CD4-positive, alpha-beta T cell treated with Interleukin-17A for 1 hour (primary cell): Measurements from ENCODE around the gene CBLB.

ENCODE experiments used
- DNase-seq: peaks from one replicate; pipeline ENCODE4 v3.0.0-alpha.2; 2020

The CBLB gene

DNA sequence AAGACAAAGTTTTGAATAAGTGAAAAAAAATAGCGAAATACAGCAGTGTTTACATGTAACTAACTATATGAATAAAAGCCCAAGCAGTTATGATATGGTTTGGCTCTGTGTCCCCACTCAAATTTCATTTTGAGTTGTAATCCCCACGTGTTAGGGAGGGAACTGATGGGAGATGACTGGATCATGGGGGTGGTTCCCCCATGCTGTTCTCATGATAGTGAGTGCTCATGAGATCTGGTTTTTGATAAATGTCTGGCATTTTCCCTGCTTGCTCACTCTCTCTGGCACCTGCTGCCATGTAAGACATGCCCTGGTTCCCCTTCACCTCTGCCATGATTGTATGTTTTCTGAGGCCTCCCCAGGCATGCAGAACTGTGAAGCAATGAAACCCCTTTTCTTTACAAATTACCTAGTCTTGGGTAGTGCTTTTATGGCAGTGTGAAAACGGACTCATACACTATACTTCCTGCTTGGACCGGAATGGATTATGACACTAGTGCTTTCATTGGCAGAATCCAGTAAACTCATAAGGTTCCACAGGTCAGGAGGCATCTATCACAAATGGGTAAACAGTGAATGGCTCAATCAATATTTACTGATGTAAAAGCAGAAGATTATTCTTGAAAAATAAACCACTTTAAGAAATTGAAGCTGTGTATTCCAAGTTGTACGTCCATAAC is 192.1 kb downstream of the CBLB start:
- no peak for DNase-seq

DNA sequence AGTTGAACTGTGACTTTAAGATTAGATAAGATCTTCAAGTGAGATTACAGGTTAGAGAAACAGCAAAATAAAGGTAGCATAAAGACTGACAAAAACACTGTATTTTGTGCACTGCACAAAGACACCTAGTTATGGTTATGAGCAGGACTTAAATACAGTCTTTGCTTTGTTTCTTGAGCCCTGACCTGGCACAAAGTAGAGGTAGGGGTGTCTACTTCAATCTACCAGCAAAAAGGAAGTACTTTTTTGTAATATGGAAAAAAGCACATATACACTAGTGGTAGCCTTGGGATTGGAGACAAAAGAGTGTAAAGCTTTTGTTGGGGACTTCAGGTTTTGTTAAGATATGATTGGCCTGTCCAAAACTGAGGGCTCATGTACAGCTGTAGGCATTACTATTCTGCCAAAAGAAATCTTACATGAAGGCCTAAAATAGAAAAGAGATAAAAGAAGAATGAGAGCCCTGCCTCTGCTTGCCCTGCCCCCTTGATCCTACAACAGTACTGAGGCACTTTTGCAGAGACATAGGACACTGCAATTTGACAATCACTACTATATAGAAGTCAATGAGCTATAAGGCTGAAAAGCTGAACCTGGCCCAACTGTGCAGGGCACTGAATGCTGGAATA is 194.3 kb downstream of the CBLB start:
- no peak for DNase-seq

DNA sequence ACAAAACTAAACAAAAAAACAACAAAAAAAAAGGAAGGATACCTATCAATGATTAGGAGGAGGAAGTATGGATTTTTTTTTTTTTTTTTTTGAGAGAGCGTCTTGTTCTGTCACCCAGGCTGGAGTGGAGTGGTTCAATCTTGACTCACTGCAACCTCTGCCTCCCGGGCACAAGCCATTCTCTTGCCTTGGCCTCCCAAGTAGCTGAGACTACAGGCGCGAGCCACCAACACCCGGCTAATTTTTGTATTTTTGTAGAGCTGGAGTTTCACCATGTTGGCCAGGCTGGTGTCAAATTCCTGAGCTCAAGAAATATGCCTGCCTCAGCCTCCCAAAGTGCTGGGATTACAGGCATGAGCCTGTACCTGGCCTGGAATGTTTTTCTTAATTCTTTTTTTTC is 195.8 kb downstream of the CBLB start:
- no peak for DNase-seq

DNA sequence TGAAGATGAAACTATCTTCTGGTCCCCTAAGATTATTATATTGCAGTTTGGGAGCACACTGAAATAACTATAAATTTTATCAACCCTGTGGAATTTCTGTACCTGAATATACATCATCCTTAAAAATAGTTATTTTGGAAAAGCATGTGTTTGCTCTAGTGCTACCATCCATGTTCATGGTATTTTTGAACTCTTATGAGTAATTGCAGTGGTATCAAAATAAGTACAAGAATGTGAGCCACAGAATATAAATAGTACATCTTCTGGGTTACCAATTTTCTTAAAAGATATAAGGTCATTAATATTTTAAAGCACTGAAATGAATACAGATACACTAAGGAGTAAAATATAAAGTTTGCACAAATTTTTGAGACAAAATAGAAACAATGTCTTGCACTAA is 206.5 kb downstream of the CBLB start:
- DNase-seq: no peak

DNA sequence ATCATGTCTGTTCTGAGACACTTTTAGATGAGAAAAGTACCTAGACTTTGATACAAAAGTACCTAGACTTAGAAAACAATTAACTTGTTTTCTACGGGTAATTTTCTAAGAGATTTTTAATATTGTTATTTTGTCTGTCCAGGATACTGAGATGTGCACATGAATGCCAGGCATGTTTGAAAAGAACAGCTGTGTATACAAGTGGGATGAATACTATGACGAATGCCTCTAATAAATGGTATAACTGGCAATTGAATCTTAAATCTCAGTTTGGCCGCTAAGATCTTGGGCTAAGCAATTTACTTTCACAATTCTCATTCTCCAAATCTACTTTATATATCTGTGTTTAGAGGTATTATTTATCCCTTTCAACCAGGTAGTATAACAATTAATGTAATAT is 207.4 kb downstream of the CBLB start:
- DNase-seq: no peak

DNA sequence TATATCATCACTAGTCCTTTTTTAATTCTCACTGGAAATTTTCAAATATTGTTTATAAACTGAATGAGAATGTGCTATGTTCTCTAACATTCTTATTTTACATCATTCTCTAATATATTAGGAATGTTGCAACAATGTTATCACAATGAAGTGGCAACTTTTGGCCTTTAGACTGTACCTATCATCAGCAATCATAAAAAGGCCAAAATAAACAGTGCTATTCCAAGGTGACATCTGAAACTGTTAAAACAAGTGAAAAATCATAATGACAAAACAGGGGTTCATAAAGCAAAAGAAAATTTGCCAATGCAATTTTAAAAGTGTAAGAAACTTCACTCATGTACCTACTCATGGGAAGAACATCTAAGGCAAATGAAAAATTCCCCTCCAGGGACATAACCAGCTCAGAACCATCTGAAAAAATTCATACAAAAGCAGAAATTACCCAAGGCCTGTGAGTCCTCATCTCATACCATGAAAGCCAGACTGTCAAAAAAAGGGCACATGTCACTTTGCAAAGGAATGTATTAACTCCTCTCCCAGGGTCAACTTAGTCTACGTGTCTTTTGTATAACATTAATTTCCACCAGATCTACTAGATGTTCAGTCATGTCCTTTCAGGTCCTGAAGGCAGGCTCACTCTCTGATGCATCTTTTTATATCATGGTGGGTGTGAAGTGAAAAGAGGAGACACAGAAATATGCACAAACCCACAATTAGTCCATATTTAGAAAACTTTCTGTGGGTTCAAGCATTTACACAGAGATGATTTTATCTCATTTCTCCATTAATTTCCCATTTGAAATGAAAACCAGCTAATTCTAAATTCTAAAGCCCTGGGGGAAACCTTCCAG is 211.9 kb downstream of the CBLB start:
- no peak for DNase-seq

DNA sequence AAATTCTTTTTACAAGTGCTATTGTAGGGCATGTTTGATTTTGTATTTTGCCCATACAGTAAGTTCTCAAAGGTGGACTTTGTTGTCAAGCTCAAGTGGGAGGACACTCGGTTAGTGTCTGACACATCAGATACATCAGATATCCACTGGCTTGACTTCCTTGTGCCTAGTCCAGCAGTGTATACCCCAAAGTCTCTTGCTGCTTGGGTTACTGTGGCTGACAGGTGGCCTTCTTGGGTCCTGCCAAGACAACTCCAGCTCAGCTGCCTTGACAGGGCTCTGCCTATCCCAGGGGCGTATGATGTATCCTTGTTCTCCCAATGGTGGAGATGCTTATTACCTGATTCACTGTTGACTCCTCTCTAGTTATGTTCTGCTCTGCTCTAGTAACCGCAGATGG is 214.9 kb downstream of the CBLB start:
- DNase-seq: no peak

DNA sequence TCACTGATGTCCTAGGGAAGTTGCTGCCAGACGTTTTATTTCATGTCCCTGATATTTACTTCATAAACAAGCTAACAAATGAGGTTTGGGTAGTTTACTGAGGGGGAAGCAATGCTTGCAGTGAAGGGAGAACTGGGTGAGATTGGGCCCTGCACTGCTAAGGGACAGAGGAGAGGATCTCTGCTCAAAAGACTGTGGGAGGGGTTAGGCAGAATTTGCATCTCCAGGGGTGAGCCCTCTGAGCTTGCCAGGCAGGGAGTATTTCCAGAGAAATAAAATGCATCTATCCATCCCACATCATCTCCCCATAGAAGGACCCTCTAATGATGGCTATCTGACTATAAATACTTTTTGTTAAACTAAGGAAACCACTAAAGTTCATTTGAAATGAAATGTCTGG is 215.6 kb downstream of the CBLB start:
- no peak for DNase-seq

DNA sequence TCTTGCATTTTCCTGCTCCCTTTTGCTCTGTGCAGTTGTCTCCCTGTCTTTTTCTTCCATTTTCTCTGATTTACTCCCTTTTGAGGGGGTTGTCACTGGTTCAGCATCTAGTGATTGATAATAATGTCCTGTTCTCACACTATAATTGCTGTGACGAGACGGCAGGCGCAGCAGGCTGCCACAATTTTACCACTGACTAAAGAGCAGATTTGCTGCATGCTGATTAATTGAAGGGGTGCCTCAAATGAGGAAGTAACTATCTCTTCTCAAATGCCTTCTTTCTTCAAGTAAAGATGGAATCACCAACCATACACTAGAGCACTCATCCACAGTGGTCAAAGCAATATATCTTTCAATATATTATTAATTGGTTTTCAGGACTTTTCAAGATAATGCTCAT is 219.3 kb downstream of the CBLB start:
- DNase-seq: no peak

DNA sequence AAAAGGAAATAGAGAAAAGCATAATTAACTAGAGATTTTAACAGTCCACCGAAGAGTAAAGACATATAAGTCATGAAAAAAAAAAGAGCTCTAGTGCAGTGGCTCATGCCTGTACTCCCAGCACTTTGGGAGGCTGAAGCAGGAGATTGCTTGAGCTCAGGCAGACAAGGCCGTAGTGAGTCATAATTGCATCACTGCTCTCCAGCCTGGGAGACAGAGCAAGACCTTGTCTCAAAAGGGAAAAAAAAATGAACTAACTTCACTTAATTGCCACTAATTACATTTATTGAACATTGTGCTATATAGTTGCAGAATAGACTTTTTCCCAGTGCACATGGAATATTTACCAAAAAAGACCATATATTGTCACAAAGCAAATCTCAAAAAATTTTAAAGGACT is 221.8 kb downstream of the CBLB start:
- DNase-seq: no peak

DNA sequence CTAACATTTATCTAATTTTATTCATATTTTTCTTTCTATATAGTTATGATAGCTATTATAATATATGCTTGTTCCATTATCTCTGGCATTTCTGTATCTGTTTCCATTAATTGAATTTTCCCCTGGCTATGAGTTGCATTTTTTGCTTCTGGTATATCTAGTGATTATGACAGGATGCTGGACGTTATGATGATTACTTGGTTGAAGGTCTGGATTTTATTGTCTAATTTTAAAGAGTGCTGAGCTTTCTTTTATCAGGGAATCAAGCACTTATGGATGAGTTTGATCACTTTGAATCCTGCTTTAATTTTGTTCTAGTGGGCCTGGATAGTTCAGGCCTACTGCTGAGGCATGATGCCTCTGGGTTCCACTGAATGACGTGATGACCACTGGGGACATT is 229.7 kb downstream of the CBLB start:
- no peak for DNase-seq

DNA sequence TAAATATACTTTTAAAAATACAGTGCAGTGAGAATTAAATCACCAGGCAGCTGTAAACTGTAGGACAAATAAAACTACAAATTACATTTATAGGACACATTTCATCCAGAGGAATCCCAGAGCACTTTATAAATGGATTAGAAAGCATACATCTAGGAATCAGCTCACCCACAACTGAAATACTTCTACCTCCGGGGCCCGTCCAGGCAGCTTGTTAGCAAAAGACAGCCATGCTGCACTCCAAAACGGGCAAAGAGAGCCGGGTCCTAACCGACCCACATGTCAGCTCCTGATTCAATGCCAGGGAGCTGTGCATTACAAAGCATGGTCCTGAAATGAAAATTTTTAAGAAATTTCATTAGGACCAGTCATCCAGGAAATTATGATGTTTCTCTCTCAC is 234.1 kb downstream of the CBLB start:
- DNase-seq: no peak

DNA sequence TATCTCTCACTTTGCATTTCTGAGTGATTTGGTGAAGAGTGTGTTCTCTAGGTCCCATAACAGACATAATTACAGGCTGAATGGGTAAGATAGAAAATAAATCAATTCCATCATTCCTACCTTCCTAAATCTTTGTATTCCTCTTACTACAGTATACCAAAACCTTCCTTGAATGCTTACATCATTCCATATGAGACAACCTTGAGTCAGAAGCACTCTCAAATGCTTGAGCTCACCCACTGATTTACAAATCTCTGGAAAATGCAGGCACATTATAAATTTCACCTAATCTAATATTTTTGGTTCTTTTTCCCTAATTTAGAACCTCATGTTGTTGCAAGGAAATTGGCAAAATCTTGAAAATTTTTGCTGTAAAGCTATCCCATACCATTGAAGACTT is 239.1 kb downstream of the CBLB start:
- DNase-seq: no peak

DNA sequence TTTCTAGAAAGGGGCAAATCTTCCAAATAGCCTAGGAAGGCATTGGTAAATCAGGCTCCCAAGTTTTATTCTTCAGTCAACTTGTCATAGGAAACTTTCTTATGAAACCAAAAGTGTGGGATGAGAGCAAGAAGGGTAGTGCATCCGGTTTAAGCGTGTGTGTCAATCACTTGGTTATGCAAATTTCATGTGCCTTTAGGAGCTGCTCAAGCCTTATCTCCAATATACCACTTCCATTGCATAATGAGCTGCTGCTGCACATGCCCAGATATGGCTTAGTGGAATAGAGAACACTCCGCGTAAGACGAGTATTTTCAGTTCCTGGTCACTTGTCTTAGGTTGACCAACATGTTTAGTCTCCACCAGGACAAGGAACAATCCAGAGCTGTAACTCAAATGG is 242.1 kb downstream of the CBLB start:
- DNase-seq: no peak

DNA sequence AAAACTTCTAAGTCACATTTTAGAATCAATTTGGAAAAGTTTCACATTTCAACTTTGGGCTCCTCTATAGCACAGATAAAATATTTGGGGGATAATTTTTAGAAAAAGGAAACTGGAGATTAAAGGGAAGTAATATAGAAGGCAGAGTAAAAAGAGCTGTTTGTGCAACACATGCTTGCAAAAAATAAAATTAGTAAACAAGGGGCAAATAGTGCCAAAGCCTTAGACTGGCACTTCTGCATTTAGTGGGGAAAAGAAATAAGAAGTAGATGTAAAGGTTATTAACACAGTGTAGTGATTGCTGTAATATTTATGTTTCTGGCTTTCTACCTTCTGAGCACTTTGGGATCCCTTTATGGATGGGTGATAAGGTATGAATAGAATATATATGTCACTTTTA is 246.6 kb downstream of the CBLB start:
- DNase-seq: no peak

DNA sequence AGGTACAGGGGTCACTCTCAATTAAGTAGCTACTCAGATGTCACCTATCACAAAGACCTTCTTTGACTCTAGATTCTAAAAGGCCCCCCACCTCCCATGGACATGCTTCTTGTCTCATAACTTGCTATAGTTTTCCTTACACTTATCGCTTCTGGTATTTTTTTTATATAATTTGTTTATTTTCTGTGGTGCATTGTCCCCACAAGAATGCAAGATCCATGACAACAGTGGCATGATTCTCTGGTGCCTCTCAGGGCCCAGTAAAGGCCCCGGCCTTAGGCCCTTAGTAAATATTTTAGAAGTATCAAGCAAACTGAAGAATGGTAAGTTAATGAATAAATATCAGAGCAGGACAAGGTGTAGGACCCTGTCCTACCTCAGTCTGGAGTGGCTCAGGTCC is 248.6 kb downstream of the CBLB start:
- no peak for DNase-seq

DNA sequence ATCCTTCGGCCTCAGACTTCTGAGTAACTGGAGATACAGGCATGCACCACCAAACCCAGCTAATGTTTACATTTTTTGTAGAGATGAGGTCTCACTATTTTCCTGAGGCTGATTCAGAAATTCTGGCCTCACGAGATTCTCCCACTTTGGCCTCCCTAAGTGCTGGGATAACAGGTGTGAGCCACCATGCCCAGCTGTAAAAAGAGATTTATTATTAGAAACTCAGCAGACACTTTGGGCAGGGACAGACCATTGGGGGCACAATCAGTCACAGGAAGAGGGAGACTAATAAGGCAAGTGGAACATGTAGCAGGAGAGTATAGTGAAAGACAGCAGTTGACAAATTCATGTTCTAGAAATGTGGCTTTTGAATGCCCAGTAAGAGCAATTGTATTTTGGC is 249.2 kb downstream of the CBLB start:
- no peak for DNase-seq

DNA sequence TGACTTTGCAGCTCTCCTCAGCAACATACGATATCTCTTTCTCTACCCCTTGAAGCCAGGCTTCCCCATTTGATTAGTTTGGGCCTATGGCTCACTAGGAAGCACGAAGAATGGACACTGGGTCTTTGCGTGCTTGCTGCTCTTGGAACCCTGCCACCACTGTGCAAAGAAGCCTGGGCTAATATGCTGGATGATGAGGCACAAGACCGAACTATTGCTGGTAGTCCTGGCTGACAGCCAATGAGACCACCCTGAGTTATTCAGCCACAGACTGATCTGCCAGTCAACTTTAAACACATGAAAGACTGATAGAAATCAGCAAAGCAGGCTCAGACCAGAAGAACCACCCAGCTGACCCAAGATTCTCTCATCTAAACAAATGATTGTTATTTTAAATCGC is 250.3 kb downstream of the CBLB start:
- DNase-seq: no peak

DNA sequence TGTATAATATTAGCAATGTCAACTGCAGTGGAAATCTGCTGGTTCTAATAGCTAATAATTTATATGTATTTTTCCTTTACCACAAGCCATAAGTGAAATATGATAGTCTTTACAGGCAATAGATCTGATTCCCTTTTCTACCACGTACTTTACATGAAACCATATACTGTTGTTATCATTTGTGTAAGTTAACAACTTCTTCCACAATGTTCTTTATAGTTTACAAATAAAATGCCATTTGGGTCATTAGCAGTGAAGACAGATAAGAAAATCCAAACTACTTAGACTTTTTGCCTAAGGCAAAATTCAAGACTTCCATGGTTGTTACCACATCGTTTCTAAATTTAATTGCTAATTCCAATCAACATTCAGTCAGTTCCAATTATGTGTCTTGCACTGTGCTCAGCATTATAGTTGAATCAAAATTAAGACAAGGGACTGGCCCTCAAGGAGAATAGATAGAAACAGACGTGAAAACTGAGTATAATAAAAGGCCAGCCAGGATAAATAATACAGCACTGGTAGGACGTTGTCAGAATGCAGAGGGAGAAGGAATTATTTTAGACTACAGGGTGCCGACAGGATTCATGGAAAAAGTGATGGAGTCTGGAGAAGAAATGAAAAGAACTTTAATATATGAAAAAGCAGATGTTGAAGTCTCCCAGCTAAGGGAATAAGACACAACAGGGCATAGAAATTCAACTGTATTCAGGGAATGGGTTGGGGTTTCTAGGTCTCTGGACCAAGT is 252.3 kb downstream of the CBLB start:
- no peak for DNase-seq

DNA sequence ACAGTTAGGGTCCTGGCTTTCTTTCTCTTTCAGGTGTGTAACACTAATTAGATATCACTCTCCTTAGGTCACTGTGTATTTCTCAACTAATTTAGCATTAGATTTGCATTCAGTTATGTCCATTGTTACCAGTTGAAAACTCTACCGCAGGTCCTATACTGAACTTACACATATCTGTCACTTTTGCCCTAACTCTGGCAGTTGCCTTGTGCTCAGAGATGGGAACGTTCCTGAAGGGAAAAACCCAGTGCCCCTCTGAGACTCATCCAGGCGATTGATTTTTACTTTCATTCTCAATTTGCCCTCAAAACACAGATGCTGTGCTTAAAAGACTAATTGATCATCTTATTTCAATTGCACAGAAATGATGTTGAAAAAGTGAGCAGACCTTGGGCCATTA is 253.0 kb downstream of the CBLB start:
- DNase-seq: no peak

DNA sequence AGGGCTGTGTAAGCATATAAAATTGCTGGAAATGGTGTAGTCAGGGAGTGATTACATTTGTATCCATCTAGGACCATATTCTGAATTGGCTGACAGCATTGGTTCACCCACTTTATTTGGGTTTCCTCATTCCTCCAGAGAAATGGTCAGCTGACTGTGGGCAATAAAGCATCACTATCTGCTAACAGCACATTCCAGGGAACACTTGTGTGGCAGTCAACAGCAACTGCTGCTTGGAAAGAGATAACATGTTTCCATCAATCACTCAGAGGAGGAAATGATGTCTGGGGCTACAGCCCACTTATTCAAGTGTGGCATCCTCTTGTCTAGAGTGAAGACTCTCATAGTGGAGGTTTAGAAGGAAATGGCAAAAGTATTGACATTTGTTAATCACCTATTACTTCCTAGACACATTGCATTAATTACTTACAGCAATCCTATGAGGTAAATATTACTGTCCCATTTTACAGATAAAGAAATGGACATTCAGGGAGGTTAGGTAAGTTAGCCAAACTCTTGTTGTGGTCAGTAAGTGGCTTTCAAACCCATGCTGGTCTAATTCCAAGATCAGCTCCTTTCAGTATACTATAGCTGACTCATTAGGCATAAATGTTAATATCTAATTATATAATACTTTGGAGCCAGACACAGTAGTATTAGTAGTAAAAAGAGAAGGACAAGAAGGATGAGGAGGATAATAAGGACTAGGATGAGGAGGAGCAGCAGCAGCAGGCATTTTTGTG is 254.4 kb downstream of the CBLB start:
- no peak for DNase-seq

DNA sequence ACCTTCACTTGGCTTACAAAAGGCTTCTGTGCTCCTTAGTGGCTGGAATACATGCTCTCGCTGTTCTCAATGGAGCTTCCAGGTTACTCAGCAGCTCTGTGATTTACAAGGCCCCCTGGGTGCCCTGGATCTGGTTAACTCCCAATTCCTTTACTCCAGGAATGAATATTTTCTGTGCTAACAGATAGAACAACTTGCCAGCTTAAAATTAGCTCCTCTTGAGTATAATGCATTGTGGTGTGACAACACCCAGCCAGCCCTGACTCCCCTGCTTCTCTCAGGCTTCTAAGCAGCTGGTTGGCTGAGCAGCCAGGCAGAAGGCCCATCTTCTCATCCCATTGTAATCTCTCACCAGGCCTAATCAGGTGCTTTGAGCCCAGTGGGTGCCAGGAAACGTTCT is 255.7 kb downstream of the CBLB start:
- no peak for DNase-seq
